ENCODE data around the gene GALNT8. TPM values are rescaled to one million over a fixed set of nuclear protein-coding genes. Genes with fewer than 3 reads are reported as not detected.

GALNT8 gene, protein sequence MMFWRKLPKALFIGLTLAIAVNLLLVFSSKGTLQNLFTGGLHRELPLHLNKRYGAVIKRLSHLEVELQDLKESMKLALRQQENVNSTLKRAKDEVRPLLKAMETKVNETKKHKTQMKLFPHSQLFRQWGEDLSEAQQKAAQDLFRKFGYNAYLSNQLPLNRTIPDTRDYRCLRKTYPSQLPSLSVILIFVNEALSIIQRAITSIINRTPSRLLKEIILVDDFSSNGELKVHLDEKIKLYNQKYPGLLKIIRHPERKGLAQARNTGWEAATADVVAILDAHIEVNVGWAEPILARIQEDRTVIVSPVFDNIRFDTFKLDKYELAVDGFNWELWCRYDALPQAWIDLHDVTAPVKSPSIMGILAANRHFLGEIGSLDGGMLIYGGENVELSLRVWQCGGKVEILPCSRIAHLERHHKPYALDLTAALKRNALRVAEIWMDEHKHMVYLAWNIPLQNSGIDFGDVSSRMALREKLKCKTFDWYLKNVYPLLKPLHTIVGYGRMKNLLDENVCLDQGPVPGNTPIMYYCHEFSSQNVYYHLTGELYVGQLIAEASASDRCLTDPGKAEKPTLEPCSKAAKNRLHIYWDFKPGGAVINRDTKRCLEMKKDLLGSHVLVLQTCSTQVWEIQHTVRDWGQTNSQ
- total RNA-seq (2021; ENCODE audit: unreplicated experiment): not detected
- polyA plus RNA-seq (2012): 0.13 TPM in 1 of 2 replicates, not detected in the other
- Bru-seq, nascent RNA: percentile 10 among the genes with signal in this experiment
- BruChase-seq, experiment 1, labeled RNA remaining after a 6-hour chase: percentile 12 among the genes with signal in this experiment
- percentile 15 among the genes with signal in this experiment for BruChase-seq, experiment 2, labeled RNA remaining after a 2-hour chase
- long read RNA-seq: 0 reads

DNA sequence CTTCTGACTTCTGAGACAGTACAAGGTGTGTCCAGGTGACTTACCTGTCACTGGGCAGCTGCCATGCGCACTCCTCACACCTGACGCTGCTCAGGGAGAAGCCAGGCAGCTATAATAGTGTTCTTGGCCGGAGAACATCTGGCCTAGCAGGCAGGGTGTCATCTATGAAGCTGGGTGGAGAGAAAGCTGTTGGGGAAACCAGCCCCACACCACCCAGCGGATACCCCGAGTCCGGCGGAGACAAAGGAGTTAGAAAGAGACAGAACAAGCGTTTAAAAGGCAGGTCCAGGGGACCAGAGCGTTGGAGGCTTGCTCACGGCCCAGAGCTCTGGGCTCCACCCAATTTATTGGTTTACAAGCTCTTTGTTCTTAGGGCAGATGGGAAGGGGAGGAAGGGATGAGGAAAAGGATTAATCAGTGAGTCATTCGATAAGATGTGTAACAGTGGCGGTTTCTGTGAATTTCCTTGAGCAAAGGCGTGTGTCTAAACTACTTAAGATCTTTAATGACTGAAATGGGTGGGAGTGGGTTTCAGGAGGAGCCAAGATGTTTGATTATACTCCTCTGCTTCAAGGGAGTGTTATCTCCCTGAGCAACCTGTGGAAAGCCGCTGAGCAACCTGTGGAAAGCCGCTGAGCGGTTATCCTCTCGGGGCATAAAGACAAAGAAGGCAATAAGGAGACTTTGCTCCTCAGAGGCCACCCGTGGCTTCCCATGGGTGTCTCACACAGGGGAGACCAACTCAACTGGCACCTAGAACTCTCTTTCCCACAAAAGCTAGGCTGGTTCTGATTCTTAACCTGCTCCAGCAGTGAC is at the start of gene GALNT8:
GALNT8 (plus strand) TSS at position 580 of the 816 bp plus-strand sequence. CDS start 278 bp downstream, outside the sequence.
- POLR2A ChIA-PET: no interaction called here
- H4K20me1 ChIP-seq (ENCODE audit: insufficient read depth): no peaks in the 10 kb centered on the region
- TF ChIP-seq, protein P1, sequence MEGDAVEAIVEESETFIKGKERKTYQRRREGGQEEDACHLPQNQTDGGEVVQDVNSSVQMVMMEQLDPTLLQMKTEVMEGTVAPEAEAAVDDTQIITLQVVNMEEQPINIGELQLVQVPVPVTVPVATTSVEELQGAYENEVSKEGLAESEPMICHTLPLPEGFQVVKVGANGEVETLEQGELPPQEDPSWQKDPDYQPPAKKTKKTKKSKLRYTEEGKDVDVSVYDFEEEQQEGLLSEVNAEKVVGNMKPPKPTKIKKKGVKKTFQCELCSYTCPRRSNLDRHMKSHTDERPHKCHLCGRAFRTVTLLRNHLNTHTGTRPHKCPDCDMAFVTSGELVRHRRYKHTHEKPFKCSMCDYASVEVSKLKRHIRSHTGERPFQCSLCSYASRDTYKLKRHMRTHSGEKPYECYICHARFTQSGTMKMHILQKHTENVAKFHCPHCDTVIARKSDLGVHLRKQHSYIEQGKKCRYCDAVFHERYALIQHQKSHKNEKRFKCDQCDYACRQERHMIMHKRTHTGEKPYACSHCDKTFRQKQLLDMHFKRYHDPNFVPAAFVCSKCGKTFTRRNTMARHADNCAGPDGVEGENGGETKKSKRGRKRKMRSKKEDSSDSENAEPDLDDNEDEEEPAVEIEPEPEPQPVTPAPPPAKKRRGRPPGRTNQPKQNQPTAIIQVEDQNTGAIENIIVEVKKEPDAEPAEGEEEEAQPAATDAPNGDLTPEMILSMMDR (IDR thresholded peaks at IDR 0.05 in 2 of 3, conservative IDR thresholded peaks at IDR 0.05 in 1 of 3; ENCODE audit: borderline replicate concordance in 1 of 3, insufficient read depth in 1 of 3, low read depth in 2 of 3, low read length in 2 of 3): no peak
- TF ChIP-seq EZH2phosphoT487 (IDR thresholded peaks at IDR 0.05; ENCODE audit: borderline replicate concordance) (no peak), TCF7L2 (IDR thresholded peaks at IDR 0.05; ENCODE audit: borderline replicate concordance, extremely low read depth, insufficient read depth, insufficient read length) (no peak), FOSL1 (IDR thresholded peaks at IDR 0.05; ENCODE audit: low read depth) (no peak), JUND (IDR thresholded peaks at IDR 0.05) (no peak), EGR1 (IDR thresholded peaks at IDR 0.05; ENCODE audit: low read depth) (no peak), EZH2 (IDR thresholded peaks at IDR 0.05) (no peak), REST (IDR thresholded peaks at IDR 0.05; ENCODE audit: low read depth) (no peak), YY1 (IDR thresholded peaks at IDR 0.05; ENCODE audit: extremely low read depth, insufficient replicate concordance, low read depth, low read length) (no peak), CBX3 (IDR thresholded peaks at IDR 0.05; ENCODE audit: low read depth) (no peak), POLR2AphosphoS5 (IDR thresholded peaks at IDR 0.05; ENCODE audit: low read depth, low read length) (no peak), ZNF274 (IDR thresholded peaks at IDR 0.05; ENCODE audit: low read depth, low read length) (no peak), CEBPB (IDR thresholded peaks at IDR 0.05; ENCODE audit: low read depth) (no peak)
- no peak within 1 kb of the TSS for H3K27ac ChIP-seq (ENCODE audit: low read depth, low read length)
- intact Hi-C loops (cut with micrococcal nuclease): no loop called here
- H2AFZ ChIP-seq (ENCODE audit: low read depth, low read length, poor library complexity, severe bottlenecking): no peak within 1 kb of the TSS
- CTCF ChIA-PET: no interaction called here
- ATAC-seq (no peak), DNase-seq (ENCODE audit: low read depth, low spot score) (no peak)
- no peak within 1 kb of the TSS for H3K4me3 ChIP-seq (replicated peaks in 1 of 2; ENCODE audit: low read depth in 1 of 2, low read length in 2 of 2)
- H3K4me1 ChIP-seq (ENCODE audit: control insufficient read depth in 1 of 2, insufficient read depth in 2 of 2, low read length in 2 of 2): no peaks in the 10 kb centered on the region
- no peak within 1 kb of the TSS for H3K4me2 ChIP-seq (ENCODE audit: low read length)
- RAD21 ChIA-PET (ENCODE audit: low non-redundant PET in 1 of 2, low total read pairs in 2 of 2, uncharacterized antibody in 2 of 2, unreplicated experiment in 2 of 2): no interaction called here
- no peaks in the 10 kb centered on the region for H3K9me2 ChIP-seq (ENCODE audit: insufficient read depth)
- BruUV-seq (replicated peaks): no TSS peak
- H3K27me3 ChIP-seq (ENCODE audit: insufficient read depth, low read length): peaks cover 31% of the 10 kb centered on the region
- no peaks in the 10 kb centered on the region for H3K9me3 ChIP-seq (ENCODE audit: control insufficient read depth in 1 of 2, insufficient read depth in 1 of 2, low read depth in 1 of 2, low read length in 2 of 2)
- H3K79me2 ChIP-seq (ENCODE audit: insufficient read depth, low read length): no peaks in the 10 kb centered on the region
- H3K36me3 ChIP-seq (ENCODE audit: control insufficient read depth in 1 of 2, insufficient read depth in 2 of 2, low read length in 2 of 2): no peaks in the 10 kb centered on the region
- no peak within 1 kb of the TSS for H3K9ac ChIP-seq (ENCODE audit: low read length)

Data from HCT116 (cell line).